ENCODE data around the gene TIMM17B. TPM values are rescaled to one million over a fixed set of nuclear protein-coding genes. Genes with fewer than 3 reads are reported as not detected.

The TIMM17B gene
- total and polyA plus RNA-seq, 2 experiments from 2014 or later = 42.5 to 113 TPM

DNA sequence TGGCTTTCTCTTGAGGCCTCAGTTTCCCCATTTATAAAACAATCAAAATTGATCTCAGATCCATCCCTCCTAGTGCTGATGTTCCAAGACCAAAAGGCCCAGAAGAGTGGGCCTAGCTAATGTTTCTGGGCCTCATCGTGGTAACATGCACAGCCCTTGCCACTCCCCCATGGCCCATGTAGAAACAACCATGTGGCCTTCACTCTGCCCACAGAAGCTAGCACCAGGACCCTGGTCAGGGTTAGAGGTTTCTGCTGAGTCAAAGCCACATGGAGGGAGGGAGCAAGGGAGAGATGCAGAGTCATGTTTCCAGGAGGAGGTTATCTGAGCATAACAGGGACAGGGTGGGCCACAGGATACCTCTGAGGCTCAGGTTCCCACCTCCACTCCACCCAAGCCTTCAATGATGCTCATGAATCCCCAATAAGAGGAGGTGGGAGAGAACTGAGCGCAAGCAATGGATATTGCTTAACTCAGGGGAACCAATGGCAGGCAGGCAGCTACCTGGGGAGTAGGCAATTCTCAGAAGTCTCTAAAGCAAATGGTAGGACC lies 42.9 kb upstream of the TIMM17B start:
- 82% methylated on average over 2 of the region's 2 CpGs for WGBS (ENCODE audit: low lambda C conversion rate, missing lambda C conversion rate)
- DNase-seq (ENCODE audit: low spot score) = no peak
- peaks cover 8% of the 10 kb centered on the region for H4K20me1 ChIP-seq (ENCODE audit: insufficient read depth, poor library complexity, severe bottlenecking)
- H3K27ac ChIP-seq = no peak overlapping the region
- no peak overlapping the region for H2AFZ ChIP-seq
- peaks cover 53% of the 10 kb centered on the region for H3K79me2 ChIP-seq
- no peaks in the 10 kb centered on the region for H3K27me3 ChIP-seq
- H3K9me2 ChIP-seq (replicated peaks; ENCODE audit: insufficient read depth) = no peaks in the 10 kb centered on the region
- no peak overlapping the region for H3K4me3 ChIP-seq
- TF ChIP-seq, protein P1, sequence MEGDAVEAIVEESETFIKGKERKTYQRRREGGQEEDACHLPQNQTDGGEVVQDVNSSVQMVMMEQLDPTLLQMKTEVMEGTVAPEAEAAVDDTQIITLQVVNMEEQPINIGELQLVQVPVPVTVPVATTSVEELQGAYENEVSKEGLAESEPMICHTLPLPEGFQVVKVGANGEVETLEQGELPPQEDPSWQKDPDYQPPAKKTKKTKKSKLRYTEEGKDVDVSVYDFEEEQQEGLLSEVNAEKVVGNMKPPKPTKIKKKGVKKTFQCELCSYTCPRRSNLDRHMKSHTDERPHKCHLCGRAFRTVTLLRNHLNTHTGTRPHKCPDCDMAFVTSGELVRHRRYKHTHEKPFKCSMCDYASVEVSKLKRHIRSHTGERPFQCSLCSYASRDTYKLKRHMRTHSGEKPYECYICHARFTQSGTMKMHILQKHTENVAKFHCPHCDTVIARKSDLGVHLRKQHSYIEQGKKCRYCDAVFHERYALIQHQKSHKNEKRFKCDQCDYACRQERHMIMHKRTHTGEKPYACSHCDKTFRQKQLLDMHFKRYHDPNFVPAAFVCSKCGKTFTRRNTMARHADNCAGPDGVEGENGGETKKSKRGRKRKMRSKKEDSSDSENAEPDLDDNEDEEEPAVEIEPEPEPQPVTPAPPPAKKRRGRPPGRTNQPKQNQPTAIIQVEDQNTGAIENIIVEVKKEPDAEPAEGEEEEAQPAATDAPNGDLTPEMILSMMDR (IDR thresholded peaks at IDR 0.05; ENCODE audit: poor library complexity) = no peak
- TF ChIP-seq EZH2 (IDR thresholded peaks at IDR 0.05; ENCODE audit: borderline replicate concordance) (no peak), EZH2phosphoT487 (IDR thresholded peaks at IDR 0.05; ENCODE audit: low read depth, severe bottlenecking, unreplicated experiment) (no peak)
- H3K36me3 ChIP-seq (replicated peaks; ENCODE audit: insufficient read depth, low read depth) = no peaks in the 10 kb centered on the region
- no peaks in the 10 kb centered on the region for H3K4me1 ChIP-seq (ENCODE audit: insufficient read depth)
- H3K4me2 ChIP-seq = no peak overlapping the region
- H3K9me3 ChIP-seq (ENCODE audit: low read depth) = no peaks in the 10 kb centered on the region

- Histone ChIP-seq H3K36me3 (replicated peaks; ENCODE audit: insufficient read depth, low read depth) (no peaks in the 10 kb centered on the region), H3K9me3 (ENCODE audit: low read depth) (no peaks in the 10 kb centered on the region), H3K4me1 (ENCODE audit: insufficient read depth) (no peaks in the 10 kb centered on the region), H3K27ac (no peak overlapping the region), H3K27me3 (no peaks in the 10 kb centered on the region), H3K4me3 (no peak overlapping the region), H3K9me2 (replicated peaks; ENCODE audit: insufficient read depth) (no peaks in the 10 kb centered on the region), H3K4me2 (no peak overlapping the region), H4K20me1 (ENCODE audit: insufficient read depth, poor library complexity, severe bottlenecking) (peaks cover 6% of the 10 kb centered on the region), H2AFZ (no peak overlapping the region), H3K79me2 (peaks cover 47% of the 10 kb centered on the region)
- DNase-seq (ENCODE audit: low spot score) = no peak
- 76% methylated on average over 3 of the region's 3 CpGs for WGBS (ENCODE audit: low lambda C conversion rate, missing lambda C conversion rate)
- no peak for TF ChIP-seq EZH2 (IDR thresholded peaks at IDR 0.05; ENCODE audit: borderline replicate concordance)
- TF ChIP-seq, protein P1 (IDR thresholded peaks at IDR 0.05; ENCODE audit: poor library complexity) = no peak
These were observed 42.1 kb upstream of the TIMM17B start for GRCh38 chrX:48939524-48940228.

DNA sequence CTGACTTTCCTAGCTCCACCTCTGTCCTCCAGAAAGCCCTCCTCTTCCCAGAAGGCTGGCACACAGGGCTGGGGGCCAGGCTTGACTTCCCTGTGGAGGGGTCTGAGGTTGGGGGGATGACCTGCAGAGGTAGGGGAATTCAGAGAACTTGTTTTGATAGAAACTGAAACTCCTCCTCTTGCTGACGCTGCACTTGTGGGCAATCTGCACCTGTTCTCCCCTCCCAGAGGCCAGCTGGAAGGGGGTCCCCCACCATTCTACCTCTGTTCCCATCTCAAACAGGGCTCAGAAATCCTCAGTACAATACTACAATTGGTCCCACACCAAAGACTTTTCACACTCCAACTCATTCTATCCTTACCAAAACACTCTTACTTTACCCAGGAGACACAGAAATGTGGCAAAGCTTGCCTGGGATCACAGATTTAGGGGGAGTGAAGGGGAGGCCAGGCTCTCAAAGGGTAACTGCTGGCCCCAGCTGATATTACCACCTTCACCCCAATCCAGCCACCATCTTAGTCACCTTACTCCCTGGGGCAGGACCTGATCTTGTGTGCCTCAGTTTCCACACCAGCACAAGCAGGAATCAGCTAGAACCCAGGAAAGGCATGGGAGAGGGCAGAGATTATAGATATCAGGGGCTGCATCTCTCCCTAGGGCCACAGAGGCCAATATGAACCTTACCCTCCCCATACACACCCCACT lies 41.3 kb upstream of the TIMM17B start:
- H3K4me1 ChIP-seq (ENCODE audit: insufficient read depth) = no peaks in the 10 kb centered on the region
- H3K4me3 ChIP-seq = no peak overlapping the region
- no peaks in the 10 kb centered on the region for H3K36me3 ChIP-seq (replicated peaks; ENCODE audit: insufficient read depth, low read depth)
- peaks cover 41% of the 10 kb centered on the region for H3K79me2 ChIP-seq
- no peak for DNase-seq (ENCODE audit: low spot score)
- H3K4me2 ChIP-seq = no peak overlapping the region
- 69% methylated on average over 1 of the region's 1 CpG for WGBS (ENCODE audit: low lambda C conversion rate, missing lambda C conversion rate)
- H3K27ac ChIP-seq = no peak overlapping the region
- H4K20me1 ChIP-seq (ENCODE audit: insufficient read depth, poor library complexity, severe bottlenecking) = peaks cover 6% of the 10 kb centered on the region
- H3K27me3 ChIP-seq = no peaks in the 10 kb centered on the region
- no peak for TF ChIP-seq EZH2 (IDR thresholded peaks at IDR 0.05; ENCODE audit: borderline replicate concordance)
- no peak for TF ChIP-seq EZH2phosphoT487 (IDR thresholded peaks at IDR 0.05; ENCODE audit: low read depth, severe bottlenecking, unreplicated experiment)
- H3K9me3 ChIP-seq (ENCODE audit: low read depth) = no peaks in the 10 kb centered on the region
- no peak overlapping the region for H2AFZ ChIP-seq
- no peaks in the 10 kb centered on the region for H3K9me2 ChIP-seq (replicated peaks; ENCODE audit: insufficient read depth)
